Osteocyte (in vitro differentiated cells): Measurements from ENCODE around the gene TMUB1. TPM values are rescaled to one million over a fixed set of nuclear protein-coding genes. Genes with fewer than 3 reads are reported as not detected.

Experiments used
- DNase-seq: peaks from one replicate; pipeline ENCODE4 v3.0.0; 2021; ENCODE audit warnings: mixed read lengths; ENCODE audit not compliant: unreplicated experiment; ENCODE audit errors: extremely low spot score
- H3K27ac Mint-ChIP-seq: one replicate; pipeline ENCODE4 v1.8.0; 2021; ENCODE audit warnings: mild to moderate bottlenecking, mixed read lengths; ENCODE audit not compliant: unreplicated experiment
- H3K27me3 Mint-ChIP-seq: one replicate; pipeline ENCODE4 v1.8.0; 2021; ENCODE audit warnings: mixed read lengths; ENCODE audit not compliant: unreplicated experiment
- H3K36me3 Mint-ChIP-seq: one replicate; pipeline ENCODE4 v1.8.0; 2021; ENCODE audit warnings: mixed read lengths; ENCODE audit not compliant: unreplicated experiment
- H3K4me1 Mint-ChIP-seq: one replicate; pipeline ENCODE4 v1.8.0; 2021; ENCODE audit warnings: mixed read lengths; ENCODE audit not compliant: unreplicated experiment
- H3K4me3 Mint-ChIP-seq: one replicate; pipeline ENCODE4 v1.8.0; 2021; ENCODE audit warnings: mild to moderate bottlenecking, moderate library complexity, mixed read lengths; ENCODE audit not compliant: unreplicated experiment
- H3K9me3 Mint-ChIP-seq: one replicate; pipeline ENCODE4 v1.8.0; 2021; ENCODE audit warnings: mixed read lengths; ENCODE audit not compliant: unreplicated experiment
- total RNA-seq: library from RNA; stranded (reverse); gene quantifications from 2 replicates; pipeline ENCODE4 v1.2.1, GENCODE V29; 2021
- TF ChIP-seq, protein P1 (sequence below): fragments of 200-600 bp; sonication (generic); IDR thresholded peaks from 2 replicates; pipeline ENCODE4 v1.5.0; 2021; ENCODE audit warnings: antibody characterized with exemption, mild to moderate bottlenecking, moderate library complexity

The TMUB1 gene
- total RNA-seq, 1 donor from 2014 or later: 26.1 TPM

DNA sequence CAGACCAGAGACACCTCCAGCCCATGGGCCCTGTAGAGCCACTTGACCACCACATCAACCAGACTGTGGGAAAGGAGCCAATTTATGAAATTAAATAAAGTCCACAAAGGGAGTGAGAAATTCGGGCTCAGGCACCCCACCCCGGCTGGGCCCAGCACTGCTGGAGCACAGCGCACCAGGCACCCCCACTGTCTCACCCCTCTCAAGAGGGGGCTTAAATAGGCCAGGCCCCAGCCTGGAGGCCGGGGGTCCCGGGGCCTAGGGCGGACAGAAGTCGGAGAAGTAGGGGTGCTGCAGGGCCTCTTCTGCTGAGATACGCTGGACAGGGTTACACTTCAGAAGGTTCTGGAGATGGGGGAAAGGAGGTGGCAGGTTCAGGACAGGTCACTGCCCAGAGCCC is 29.5 kb downstream of the TMUB1 start:
- DNase-seq: no peak
- no peak overlapping the region for H3K27ac Mint-ChIP-seq
- no peak overlapping the region for H3K4me3 Mint-ChIP-seq
- H3K9me3 Mint-ChIP-seq: no peaks in the 10 kb centered on the region
- no peaks in the 10 kb centered on the region for H3K36me3 Mint-ChIP-seq
- peaks cover 22% of the 10 kb centered on the region for H3K4me1 Mint-ChIP-seq
- H3K27me3 Mint-ChIP-seq: no peaks in the 10 kb centered on the region
- TF ChIP-seq, protein P1, sequence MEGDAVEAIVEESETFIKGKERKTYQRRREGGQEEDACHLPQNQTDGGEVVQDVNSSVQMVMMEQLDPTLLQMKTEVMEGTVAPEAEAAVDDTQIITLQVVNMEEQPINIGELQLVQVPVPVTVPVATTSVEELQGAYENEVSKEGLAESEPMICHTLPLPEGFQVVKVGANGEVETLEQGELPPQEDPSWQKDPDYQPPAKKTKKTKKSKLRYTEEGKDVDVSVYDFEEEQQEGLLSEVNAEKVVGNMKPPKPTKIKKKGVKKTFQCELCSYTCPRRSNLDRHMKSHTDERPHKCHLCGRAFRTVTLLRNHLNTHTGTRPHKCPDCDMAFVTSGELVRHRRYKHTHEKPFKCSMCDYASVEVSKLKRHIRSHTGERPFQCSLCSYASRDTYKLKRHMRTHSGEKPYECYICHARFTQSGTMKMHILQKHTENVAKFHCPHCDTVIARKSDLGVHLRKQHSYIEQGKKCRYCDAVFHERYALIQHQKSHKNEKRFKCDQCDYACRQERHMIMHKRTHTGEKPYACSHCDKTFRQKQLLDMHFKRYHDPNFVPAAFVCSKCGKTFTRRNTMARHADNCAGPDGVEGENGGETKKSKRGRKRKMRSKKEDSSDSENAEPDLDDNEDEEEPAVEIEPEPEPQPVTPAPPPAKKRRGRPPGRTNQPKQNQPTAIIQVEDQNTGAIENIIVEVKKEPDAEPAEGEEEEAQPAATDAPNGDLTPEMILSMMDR: no peak

DNA sequence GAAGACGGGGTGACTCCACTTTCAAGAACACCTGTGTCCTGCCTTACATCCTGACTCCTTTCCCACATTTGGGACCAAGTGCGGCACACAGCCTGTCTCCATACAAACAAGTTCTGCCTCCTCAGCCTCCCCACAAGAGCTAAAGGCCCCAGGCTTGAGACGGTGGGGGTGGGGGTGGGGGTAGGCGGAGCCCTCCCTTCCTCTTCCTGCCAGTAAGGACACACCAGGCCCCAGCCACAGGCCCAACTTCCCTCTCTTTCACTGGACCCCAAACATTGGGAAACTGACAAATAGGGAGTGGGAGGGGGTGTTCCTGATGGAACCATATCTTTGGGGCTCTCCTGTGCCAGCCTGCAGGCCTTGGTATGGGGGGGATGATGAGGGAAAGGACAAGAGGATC is 30.2 kb downstream of the TMUB1 start:
- H3K36me3 Mint-ChIP-seq: no peaks in the 10 kb centered on the region
- TF ChIP-seq, protein P1: no peak
- H3K4me1 Mint-ChIP-seq: peaks cover 16% of the 10 kb centered on the region
- H3K27me3 Mint-ChIP-seq: no peaks in the 10 kb centered on the region
- DNase-seq: no peak
- no peak overlapping the region for H3K4me3 Mint-ChIP-seq
- no peak overlapping the region for H3K27ac Mint-ChIP-seq
- no peaks in the 10 kb centered on the region for H3K9me3 Mint-ChIP-seq

DNA sequence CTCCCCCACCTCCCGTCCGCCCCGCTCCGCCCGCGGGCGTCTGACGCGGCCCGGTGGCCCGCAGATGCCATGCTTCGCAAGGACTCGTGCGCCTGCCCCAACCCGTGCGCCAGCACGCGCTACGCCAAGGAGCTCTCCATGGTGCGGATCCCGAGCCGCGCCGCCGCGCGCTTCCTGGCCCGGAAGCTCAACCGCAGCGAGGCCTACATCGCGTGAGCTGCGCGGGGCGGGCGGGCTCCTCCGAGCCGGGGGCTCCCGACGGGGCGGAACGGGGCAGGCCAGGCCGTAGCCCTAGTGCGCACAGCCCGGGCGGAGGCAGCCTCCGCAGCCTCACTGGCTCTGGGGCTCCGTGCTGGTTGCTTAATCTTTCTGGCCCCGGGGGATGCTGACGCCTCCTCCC is 32.2 kb downstream of the TMUB1 start:
- TF ChIP-seq, protein P1: no peak
- no peak overlapping the region for H3K4me3 Mint-ChIP-seq
- H3K36me3 Mint-ChIP-seq: no peaks in the 10 kb centered on the region
- no peaks in the 10 kb centered on the region for H3K9me3 Mint-ChIP-seq
- H3K27me3 Mint-ChIP-seq: no peaks in the 10 kb centered on the region
- peak; percentile 91 for DNase-seq
- H3K4me1 Mint-ChIP-seq: peaks cover 16% of the 10 kb centered on the region
- H3K27ac Mint-ChIP-seq: no peak overlapping the region

DNA sequence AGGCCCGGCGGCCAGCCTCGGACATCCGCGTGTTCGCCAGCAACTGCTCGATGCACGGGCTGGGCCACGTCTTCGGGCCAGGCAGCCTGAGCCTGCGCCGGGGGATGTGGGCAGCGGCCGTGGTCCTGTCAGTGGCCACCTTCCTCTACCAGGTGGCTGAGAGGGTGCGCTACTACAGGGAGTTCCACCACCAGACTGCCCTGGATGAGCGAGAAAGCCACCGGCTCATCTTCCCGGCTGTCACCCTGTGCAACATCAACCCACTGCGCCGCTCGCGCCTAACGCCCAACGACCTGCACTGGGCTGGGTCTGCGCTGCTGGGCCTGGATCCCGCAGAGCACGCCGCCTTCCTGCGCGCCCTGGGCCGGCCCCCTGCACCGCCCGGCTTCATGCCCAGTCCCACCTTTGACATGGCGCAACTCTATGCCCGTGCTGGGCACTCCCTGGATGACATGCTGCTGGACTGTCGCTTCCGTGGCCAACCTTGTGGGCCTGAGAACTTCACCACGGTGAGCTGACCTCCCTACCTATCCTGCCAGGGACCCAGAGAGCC is 34.3 kb downstream of the TMUB1 start:
- Mint-ChIP-seq H3K36me3 (peaks cover 6% of the 10 kb centered on the region), H3K9me3 (no peaks in the 10 kb centered on the region), H3K27ac (no peak overlapping the region), H3K4me3 (no peak overlapping the region), H3K27me3 (no peaks in the 10 kb centered on the region), H3K4me1 (peaks cover 21% of the 10 kb centered on the region)
- TF ChIP-seq, protein P1: no peak
- DNase-seq: no peak

DNA sequence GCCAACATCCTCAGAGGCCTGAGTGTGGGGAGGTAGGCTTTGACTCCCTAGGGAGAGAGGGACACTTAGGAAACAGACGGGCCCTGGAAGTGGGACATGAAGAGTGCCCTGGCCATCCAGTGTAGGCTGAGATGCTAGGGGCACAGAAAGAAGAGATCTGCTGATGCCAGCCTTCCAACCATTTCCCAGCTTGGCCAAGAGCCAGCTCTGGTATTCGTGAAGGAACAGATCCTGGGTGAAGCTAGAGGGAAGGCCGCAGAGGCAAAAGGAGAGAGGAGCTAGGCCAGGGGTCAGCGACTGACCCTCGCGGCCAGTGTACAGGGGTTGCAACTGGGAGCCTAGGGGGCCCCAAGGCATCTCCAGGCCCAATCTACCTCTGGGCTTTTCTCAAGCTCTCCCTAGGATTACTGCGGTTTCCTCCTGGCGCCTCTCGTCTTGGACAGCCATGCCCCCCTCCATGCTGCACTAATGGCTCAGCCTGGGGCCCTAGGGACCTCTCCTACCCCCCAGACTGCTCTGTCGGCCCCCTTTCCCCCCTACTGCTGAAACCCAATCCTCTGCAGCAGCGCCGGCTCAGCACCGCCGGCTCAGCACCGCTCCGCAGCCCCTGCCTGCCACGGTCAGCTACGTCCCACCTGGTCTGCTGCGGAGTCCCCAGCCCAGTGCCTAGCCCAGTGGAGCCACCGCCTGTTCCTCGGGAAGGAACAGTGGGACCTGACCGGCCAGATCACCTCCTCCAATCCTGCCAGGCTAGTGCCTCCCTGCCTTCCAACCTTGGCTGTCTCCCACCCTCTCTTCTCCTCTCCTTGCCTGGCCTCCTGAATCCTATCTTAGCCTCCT is 35.1 kb downstream of the TMUB1 start, which contains the start of gene ASIC3:
ASIC3 (plus strand) TSS at position 556 of the 840 bp plus-strand sequence. CDS start 355 bp downstream, outside the sequence.
- Mint-ChIP-seq H3K9me3 (no peaks in the 10 kb centered on the region), H3K27me3 (no peaks in the 10 kb centered on the region), H3K4me3 (no peak within 1 kb of the TSS), H3K4me1 (peaks cover 21% of the 10 kb centered on the region), H3K27ac (no peak within 1 kb of the TSS), H3K36me3 (peaks cover 7% of the 10 kb centered on the region)
- TF ChIP-seq, protein P1: no peak
- no peak for DNase-seq
